AG09309 (cell line): ENCODE data around the gene NSUN3.

ENCODE experiments used
- DNase-seq: peaks from one replicate; pipeline ENCODE4 v3.0.0-alpha.2; 2010; ENCODE audit warnings: low read depth
- H3K4me3 ChIP-seq: 2 replicates; pipeline ENCODE4 v1.5.1; 2011; ENCODE audit warnings: mild to moderate bottlenecking, low read depth, low read length, moderate library complexity; ENCODE audit not compliant: control insufficient read depth
- TF ChIP-seq, protein P1 (sequence below): IDR thresholded peaks from 2 replicates; pipeline ENCODE4 v1.5.1; 2011; ENCODE audit warnings: mild to moderate bottlenecking, low read depth, low read length, inconsistent platforms; ENCODE audit not compliant: insufficient read depth, control insufficient read depth; ENCODE audit errors: missing control alignments

NSUN3 gene

GRCh38 chr3:94050546-94050945, 12.3 kb upstream of the NSUN3 start:
- no peak overlapping the region for H3K4me3 ChIP-seq
- TF ChIP-seq, protein P1, sequence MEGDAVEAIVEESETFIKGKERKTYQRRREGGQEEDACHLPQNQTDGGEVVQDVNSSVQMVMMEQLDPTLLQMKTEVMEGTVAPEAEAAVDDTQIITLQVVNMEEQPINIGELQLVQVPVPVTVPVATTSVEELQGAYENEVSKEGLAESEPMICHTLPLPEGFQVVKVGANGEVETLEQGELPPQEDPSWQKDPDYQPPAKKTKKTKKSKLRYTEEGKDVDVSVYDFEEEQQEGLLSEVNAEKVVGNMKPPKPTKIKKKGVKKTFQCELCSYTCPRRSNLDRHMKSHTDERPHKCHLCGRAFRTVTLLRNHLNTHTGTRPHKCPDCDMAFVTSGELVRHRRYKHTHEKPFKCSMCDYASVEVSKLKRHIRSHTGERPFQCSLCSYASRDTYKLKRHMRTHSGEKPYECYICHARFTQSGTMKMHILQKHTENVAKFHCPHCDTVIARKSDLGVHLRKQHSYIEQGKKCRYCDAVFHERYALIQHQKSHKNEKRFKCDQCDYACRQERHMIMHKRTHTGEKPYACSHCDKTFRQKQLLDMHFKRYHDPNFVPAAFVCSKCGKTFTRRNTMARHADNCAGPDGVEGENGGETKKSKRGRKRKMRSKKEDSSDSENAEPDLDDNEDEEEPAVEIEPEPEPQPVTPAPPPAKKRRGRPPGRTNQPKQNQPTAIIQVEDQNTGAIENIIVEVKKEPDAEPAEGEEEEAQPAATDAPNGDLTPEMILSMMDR: no peak
- DNase-seq: no peak

DNA sequence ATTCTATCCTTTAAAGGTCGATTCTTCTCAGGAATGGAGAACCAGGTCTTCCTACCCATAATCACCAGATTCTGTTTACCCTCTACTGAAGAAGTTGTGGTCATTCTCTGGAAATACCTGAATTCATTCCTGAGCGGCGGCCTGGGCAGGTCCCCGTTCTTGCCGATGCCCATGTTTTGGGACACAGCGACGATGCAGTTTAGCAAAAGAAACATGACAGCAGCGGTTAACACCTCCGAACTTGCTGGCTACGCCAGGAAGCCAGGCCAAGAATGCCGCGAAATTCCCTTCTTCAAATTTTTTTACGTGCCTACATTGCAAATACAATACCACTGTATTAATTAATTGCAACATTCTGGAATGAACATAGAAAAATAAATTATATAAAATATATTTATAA, 1.6 kb upstream of the NSUN3 start:
- no peak for DNase-seq
- TF ChIP-seq, protein P1: no peak
- no peak overlapping the region for H3K4me3 ChIP-seq

GRCh38 chr3:94063496-94064119, 747 bp downstream of the NSUN3 start:
- H3K4me3 ChIP-seq: peak overlapping the region; percentile 74
- DNase-seq: no peak
- TF ChIP-seq, protein P1: no peak

- DNase-seq: no peak
Measured at GRCh38 chr3:94064243-94064860, 1.5 kb downstream of the NSUN3 start.

GRCh38 chr3:94065122-94065521, 2.3 kb downstream of the NSUN3 start:
- no peak for DNase-seq
- no peak overlapping the region for H3K4me3 ChIP-seq
- TF ChIP-seq, protein P1: no peak

More at GRCh38 chr3:94064243-94064860, 1.5 kb downstream of the NSUN3 start:
- H3K4me3 ChIP-seq: no peak overlapping the region
- TF ChIP-seq, protein P1: no peak

GRCh38 chr3:94065819-94066480, 3.1 kb downstream of the NSUN3 start:
- no peak for DNase-seq
- no peak overlapping the region for H3K4me3 ChIP-seq
- TF ChIP-seq, protein P1: no peak
